Measurements from ENCODE around the gene MARCKSL1. TPM values are rescaled to one million over a fixed set of nuclear protein-coding genes. Genes with fewer than 3 reads are reported as not detected.

Gene MARCKSL1
- total and polyA plus RNA-seq, 2 of the 13 experiments (the other 11 are each of a cell fraction or from before 2014, with no cell fraction given) = 81.9 to 155 TPM

DNA sequence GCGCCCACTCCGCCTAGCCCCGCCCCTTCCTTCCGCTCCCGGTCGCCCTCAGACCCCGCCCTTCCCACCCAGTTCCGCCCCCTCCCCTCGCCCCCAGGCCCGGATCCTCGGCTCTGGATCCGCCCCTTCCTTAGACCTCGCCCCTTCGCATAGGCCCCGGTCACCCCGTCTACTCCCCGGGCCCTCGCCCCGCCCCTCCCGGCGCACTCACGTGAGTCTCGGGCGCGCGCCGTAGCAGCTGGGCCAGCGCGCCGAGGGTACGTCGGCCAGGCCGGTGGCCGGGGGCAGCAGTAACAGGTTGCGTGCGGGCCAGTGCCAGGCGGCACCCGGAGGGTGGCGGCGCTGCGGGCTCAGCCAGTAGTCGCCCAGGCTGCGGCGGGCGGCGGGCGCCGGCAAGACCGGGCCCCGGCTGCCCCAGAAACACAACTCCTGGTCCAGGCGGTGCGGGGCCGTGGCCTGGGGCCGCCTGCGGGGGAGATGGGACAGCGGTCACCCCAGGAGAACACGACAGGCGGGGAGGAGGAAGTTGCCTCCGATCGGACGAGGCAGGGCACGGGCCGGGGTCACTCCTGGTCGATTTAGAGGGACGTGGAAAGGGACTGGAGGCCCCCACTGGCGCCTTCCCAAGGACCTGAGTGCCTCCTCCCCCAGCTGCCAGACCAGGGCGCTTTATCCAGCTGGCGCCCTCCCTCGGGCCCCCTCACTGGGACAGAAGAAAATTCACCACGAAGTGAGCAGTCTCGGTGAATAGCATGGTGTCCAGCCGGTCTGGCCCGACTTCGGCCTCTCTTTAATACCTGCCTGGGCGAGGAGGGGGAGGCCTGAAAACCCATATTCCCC is 15.6 kb upstream of the MARCKSL1 start (continued):
- no peak for TF ChIP-seq ZSCAN31 (CRISPR knock-in tag; IDR thresholded peaks at IDR 0.05; ENCODE audit: low read depth)
- no peak for TF ChIP-seq SUZ12 (IDR thresholded peaks at IDR 0.05; ENCODE audit: low read depth, low read length)
- no peak for TF ChIP-seq CAMTA2 (CRISPR knock-in tag; IDR thresholded peaks at IDR 0.05; ENCODE audit: borderline replicate concordance)
- TF ChIP-seq ZFX (CRISPR knock-in tag; IDR thresholded peaks at IDR 0.05; ENCODE audit: low read depth) = peak; percentile 93
- 0 out of 2 replicates have a peak, but pooled peaks have one; percentile 58 for TF ChIP-seq ZNF570 (CRISPR knock-in tag; IDR thresholded peaks at IDR 0.05; ENCODE audit: borderline replicate concordance)
- TF ChIP-seq PAX8 (CRISPR knock-in tag; IDR thresholded peaks at IDR 0.05; ENCODE audit: borderline replicate concordance) = no peak
- TF ChIP-seq ZNF282 (IDR thresholded peaks at IDR 0.05; ENCODE audit: partially characterized antibody) = no peak
- TF ChIP-seq, protein P1, sequence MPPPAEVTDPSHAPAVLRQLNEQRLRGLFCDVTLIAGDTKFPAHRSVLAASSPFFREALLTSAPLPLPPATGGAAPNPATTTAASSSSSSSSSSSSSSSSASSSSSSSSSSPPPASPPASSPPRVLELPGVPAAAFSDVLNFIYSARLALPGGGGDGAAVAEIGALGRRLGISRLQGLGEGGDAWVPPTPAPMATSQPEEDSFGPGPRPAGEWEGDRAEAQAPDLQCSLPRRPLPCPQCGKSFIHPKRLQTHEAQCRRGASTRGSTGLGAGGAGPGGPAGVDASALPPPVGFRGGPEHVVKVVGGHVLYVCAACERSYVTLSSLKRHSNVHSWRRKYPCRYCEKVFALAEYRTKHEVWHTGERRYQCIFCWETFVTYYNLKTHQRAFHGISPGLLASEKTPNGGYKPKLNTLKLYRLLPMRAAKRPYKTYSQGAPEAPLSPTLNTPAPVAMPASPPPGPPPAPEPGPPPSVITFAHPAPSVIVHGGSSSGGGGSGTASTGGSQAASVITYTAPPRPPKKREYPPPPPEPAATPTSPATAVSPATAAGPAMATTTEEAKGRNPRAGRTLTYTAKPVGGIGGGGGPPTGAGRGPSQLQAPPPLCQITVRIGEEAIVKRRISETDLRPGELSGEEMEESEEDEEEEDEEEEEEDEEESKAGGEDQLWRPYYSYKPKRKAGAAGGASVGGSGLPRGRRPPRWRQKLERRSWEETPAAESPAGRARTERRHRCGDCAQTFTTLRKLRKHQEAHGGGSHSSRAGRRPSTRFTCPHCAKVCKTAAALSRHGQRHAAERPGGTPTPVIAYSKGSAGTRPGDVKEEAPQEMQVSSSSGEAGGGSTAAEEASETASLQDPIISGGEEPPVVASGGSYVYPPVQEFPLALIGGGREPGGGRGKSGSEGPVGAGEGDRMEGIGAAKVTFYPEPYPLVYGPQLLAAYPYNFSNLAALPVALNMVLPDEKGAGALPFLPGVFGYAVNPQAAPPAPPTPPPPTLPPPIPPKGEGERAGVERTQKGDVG (CRISPR knock-in tag; IDR thresholded peaks at IDR 0.05; ENCODE audit: borderline replicate concordance) = peak; percentile 58; the same call in 1 of the 2 replicates
- TF ChIP-seq, protein P2, sequence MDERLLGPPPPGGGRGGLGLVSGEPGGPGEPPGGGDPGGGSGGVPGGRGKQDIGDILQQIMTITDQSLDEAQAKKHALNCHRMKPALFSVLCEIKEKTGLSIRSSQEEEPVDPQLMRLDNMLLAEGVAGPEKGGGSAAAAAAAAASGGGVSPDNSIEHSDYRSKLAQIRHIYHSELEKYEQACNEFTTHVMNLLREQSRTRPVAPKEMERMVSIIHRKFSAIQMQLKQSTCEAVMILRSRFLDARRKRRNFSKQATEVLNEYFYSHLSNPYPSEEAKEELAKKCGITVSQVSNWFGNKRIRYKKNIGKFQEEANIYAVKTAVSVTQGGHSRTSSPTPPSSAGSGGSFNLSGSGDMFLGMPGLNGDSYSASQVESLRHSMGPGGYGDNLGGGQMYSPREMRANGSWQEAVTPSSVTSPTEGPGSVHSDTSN (CRISPR knock-in tag; IDR thresholded peaks at IDR 0.05) = no peak
- TF ChIP-seq ZNF790 (CRISPR knock-in tag; IDR thresholded peaks at IDR 0.05; ENCODE audit: borderline replicate concordance) = peak; percentile 85; the same call in 1 of the 2 replicates
- TF ChIP-seq, protein P3, sequence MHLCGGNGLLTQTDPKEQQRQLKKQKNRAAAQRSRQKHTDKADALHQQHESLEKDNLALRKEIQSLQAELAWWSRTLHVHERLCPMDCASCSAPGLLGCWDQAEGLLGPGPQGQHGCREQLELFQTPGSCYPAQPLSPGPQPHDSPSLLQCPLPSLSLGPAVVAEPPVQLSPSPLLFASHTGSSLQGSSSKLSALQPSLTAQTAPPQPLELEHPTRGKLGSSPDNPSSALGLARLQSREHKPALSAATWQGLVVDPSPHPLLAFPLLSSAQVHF (CRISPR knock-in tag; IDR thresholded peaks at IDR 0.05) = no peak
- TF ChIP-seq, protein P4, sequence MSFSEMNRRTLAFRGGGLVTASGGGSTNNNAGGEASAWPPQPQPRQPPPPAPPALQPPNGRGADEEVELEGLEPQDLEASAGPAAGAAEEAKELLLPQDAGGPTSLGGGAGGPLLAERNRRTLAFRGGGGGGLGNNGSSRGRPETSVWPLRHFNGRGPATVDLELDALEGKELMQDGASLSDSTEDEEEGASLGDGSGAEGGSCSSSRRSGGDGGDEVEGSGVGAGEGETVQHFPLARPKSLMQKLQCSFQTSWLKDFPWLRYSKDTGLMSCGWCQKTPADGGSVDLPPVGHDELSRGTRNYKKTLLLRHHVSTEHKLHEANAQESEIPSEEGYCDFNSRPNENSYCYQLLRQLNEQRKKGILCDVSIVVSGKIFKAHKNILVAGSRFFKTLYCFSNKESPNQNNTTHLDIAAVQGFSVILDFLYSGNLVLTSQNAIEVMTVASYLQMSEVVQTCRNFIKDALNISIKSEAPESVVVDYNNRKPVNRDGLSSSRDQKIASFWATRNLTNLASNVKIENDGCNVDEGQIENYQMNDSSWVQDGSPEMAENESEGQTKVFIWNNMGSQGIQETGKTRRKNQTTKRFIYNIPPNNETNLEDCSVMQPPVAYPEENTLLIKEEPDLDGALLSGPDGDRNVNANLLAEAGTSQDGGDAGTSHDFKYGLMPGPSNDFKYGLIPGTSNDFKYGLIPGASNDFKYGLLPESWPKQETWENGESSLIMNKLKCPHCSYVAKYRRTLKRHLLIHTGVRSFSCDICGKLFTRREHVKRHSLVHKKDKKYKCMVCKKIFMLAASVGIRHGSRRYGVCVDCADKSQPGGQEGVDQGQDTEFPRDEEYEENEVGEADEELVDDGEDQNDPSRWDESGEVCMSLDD (CRISPR knock-in tag; IDR thresholded peaks at IDR 0.05; ENCODE audit: borderline replicate concordance) = no peak
- peak; percentile 64; the same call in 1 of the 2 replicates for TF ChIP-seq ZFP90 (CRISPR knock-in tag; IDR thresholded peaks at IDR 0.05; ENCODE audit: borderline replicate concordance)
- TF ChIP-seq RELA (CRISPR knock-in tag; IDR thresholded peaks at IDR 0.05) = peak; percentile 76; the same call in 1 of the 2 replicates
- TF ChIP-seq, protein P5, sequence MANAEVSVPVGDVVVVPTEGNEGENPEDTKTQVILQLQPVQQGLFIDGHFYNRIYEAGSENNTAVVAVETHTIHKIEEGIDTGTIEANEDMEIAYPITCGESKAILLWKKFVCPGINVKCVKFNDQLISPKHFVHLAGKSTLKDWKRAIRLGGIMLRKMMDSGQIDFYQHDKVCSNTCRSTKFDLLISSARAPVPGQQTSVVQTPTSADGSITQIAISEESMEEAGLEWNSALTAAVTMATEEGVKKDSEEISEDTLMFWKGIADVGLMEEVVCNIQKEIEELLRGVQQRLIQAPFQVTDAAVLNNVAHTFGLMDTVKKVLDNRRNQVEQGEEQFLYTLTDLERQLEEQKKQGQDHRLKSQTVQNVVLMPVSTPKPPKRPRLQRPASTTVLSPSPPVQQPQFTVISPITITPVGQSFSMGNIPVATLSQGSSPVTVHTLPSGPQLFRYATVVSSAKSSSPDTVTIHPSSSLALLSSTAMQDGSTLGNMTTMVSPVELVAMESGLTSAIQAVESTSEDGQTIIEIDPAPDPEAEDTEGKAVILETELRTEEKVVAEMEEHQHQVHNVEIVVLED (CRISPR knock-in tag; IDR thresholded peaks at IDR 0.05; ENCODE audit: borderline replicate concordance) = 0 out of 2 replicates have a peak, but pooled peaks have one; percentile 36
- no peak for TF ChIP-seq TCF7L2 (IDR thresholded peaks at IDR 0.05; ENCODE audit: low read depth, low read length)
- 0 out of 2 replicates have a peak, but pooled peaks have one; percentile 31 for TF ChIP-seq ZNF841 (CRISPR knock-in tag; IDR thresholded peaks at IDR 0.05; ENCODE audit: borderline replicate concordance)
- no peak for TF ChIP-seq U2AF1 (optimal IDR thresholded peaks at IDR 0.05; ENCODE audit: low read depth, low read length)

Data from HepG2 (cell line).